Muscle of arm (tissue), 12 donors: ENCODE measurements around the gene LRRC9. TPM values are rescaled to one million over a fixed set of nuclear protein-coding genes. Genes with fewer than 3 reads are reported as not detected.
"Not testable (repeated sequence)": the region's sequence is repeated elsewhere in the genome, so short reads cannot be mapped to it uniquely, and the experiment has no call there.

ENCODE experiments used
- DNase-seq: peaks from one replicate; pipeline ENCODE4 v3.0.0-alpha.2; 2013
- polyA plus RNA-seq, 12 donors: library from polyadenylated mRNA; unstranded; fragments of 120-200 nt; gene quantifications; one replicate each; pipeline ENCODE4 v1.2.1, GENCODE V29; 2013; ENCODE audit not compliant: insufficient read length in 12 of 12

LRRC9 gene
- polyA plus RNA-seq, 12 donors = 0.13 to 0.82 (median 0.31) TPM; not detected in 3

GRCh38 chr14:59952141-59952540, 32.2 kb downstream of the LRRC9 start:
- DNase-seq = not testable (repeated sequence)

- not testable (repeated sequence) for DNase-seq
These were observed 37.9 kb downstream of the LRRC9 start for GRCh38 chr14:59957890-59958289.

GRCh38 chr14:59959668-59960067, 39.7 kb downstream of the LRRC9 start:
- no peak for DNase-seq

DNA sequence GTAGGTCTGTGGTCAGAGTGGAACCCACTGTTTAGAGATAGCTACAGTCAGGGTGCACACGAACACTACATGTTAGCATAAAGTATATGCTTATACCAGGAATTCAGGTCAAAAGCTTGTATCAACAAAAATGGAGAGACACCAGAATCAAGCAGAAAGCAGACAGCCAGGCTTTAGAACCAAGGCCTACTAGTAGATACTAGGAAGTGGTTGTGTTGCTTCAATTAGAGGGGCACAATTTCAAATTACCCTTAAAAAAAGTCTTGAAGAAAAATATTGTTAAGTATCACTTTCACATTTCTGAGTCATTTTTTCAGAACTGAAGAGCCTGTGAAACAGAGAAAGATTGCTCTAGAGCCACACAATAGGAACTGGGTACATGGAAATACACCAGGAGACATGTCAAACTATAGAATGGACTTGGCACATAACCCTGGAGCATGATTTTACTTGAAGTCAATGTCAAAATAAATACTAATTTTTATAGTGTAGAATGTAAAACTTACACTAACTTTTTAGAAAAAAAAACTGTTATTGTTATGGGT, 41.6 kb downstream of the LRRC9 start:
- DNase-seq = no peak

- DNase-seq = peak; percentile 1
These were observed 44.5 kb downstream of the LRRC9 start for GRCh38 chr14:59964251-59965007.

GRCh38 chr14:59969319-59969718, 49.4 kb downstream of the LRRC9 start:
- no peak for DNase-seq

- DNase-seq = no peak
These were observed 61.6 kb downstream of the LRRC9 start for GRCh38 chr14:59981564-59981963.

DNA sequence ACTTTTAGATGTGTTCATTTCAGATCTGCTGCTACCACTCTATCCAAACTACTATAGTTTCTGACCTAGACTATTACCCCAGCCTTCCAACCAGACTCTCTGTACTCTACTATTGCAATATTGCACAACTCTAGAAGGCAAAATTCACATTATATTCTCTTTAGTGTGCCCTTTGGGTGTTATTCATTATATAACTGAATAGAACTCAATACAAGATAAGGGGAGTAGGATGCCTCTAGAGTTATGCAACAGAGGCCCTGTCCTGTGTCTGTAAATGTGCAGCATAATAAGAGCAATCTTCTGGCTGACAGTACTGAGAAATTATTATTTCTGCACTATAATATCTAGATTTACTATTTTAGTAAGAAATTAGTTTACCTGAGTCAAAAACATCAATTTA, 63.1 kb downstream of the LRRC9 start:
- DNase-seq = no peak

DNA sequence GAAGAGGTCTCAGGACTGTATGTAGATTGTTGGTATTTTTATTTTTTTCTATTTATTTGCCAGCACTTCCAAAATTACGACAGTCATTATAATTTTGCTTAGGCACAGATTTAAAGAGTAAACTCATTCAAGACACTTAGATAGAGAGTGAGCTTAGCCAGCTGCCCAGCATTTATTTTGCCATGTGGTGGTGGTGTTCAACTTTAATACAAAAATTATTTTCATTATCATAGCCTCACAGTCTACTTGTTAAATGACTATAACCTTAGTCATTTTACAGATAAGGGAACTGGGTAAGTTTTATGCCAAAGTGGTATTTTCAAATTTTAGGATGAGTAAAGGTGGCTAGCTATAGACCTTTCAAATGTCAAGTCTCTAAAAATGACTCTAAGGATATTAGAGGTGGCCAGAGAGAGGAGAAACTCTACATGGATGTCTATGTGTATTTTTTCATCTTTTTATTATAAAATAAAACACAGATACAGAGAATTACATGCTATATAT, 66.7 kb downstream of the LRRC9 start:
- DNase-seq = no peak

DNA sequence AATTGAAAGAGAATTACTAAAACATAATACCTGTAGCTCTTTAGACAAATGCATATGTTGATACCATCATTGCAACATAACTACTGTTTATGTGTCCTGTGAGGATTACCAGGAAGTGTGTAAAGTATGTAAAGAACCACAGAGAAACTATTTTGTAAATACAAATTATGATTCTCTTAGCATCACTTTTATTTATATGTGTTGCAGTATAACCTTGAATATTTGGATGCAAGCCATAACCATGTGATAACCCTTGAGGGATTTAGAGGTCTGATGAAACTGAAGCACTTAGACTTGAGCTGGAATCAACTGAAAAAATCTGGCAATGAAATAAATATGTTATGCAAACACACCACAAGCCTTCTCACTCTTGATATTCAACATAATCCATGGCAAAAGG, 77.5 kb downstream of the LRRC9 start:
- peak; percentile 41 for DNase-seq

GRCh38 chr14:59997966-59998365, 78.0 kb downstream of the LRRC9 start:
- DNase-seq = no peak

GRCh38 chr14:59998564-59998963, 78.6 kb downstream of the LRRC9 start:
- DNase-seq = peak; percentile 25

- peak; percentile 76 for DNase-seq
These were observed 83.0 kb downstream of the LRRC9 start for GRCh38 chr14:60002819-60003492.

GRCh38 chr14:60003991-60004390, 84.0 kb downstream of the LRRC9 start:
- DNase-seq = no peak

DNA sequence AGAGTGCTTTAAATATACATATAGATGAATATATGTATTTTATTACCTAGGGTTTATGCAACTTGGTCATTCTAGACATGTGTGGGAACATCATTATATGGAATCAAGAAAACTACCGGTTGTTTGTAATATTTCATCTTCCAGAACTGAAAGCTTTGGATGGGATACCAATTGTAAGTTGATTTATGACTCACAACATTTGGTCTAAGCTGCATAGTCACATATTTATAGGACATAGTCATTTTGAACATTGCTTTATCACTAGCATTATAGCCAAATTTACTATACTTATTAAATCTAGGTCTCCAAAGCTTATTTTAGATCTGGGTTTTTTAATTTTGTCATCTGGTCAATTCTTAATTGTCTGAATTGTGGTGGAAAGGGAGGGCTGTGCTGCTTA, 88.1 kb downstream of the LRRC9 start:
- no peak for DNase-seq

DNA sequence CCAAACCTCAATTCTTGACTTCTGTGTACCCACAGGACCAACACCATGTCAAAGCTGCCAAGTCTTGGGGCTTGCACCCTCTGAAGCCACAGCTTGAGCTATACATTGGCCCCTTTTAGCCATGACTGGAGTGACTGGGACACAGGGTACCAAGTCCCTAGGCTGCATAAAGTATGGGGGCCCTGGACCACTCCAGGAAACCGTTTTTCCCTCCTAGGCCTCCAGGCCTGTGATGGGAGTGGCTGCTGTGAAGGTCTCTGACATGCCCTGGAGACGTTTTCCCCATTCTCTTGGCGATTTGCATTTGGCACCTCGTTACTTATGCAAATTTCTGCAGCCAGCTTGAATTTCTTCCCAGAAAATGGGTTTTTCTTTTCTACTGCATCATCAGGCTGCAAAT, 90.3 kb downstream of the LRRC9 start:
- not testable (repeated sequence) for DNase-seq

DNA sequence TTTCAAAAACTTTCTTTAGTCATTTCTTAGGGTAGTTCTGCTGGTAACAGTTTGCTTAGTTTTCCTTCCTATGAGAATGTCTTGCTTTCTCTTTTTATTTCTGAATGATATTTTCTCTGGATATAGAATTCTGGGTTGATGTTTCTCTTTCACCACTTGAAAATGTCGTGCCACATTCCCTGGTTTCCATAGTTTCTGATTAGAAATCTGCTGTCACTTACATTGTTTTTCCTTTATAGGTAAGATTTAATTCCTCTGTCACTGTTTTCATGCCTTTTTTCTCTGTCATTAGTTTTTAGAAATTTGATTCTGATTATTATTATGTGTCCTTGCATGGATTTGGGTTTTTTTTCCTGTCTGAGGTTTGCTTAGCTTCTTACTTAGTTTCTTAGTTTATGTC, 94.5 kb downstream of the LRRC9 start:
- DNase-seq = no peak

- no peak for DNase-seq
These were observed 101.7 kb downstream of the LRRC9 start for GRCh38 chr14:60021619-60022018.

DNA sequence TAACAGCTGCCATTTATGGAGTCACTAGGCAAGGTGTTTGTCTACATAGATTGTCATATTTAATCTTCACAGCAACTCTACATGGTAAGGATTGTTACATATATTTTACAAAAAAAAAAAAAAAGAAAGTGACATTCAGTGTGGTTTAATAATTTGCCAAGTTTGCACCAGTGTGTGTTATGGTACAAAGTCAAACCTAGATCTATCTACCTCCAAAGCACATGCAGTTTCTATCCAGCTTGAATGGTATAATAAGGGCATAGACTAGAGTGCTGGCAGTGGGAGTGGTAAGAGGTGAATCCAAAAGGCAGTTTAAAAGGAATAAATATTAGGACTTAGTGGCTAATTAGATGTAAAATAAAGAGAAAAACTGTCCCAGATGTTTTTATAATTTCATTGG, 105.6 kb downstream of the LRRC9 start:
- DNase-seq = no peak

DNA sequence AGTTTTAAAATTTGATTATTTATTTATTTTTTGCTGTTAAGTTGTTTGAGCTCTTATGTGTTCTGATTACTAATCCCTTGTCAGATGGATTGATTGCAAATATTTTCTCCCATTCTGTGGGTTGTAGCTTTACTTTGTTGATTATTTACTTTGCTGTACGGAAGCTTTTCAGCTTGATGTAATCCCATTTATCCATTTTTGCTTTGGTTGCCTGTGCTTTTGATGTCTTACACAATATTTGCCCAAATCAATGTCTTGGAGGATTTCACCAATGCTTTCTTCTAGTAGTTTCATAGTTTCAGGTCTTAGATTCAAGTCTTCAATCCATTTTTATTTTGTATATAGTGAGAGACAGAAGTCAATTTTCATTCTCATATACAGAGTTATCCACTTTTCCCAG, 115.2 kb downstream of the LRRC9 start:
- DNase-seq = no peak

DNA sequence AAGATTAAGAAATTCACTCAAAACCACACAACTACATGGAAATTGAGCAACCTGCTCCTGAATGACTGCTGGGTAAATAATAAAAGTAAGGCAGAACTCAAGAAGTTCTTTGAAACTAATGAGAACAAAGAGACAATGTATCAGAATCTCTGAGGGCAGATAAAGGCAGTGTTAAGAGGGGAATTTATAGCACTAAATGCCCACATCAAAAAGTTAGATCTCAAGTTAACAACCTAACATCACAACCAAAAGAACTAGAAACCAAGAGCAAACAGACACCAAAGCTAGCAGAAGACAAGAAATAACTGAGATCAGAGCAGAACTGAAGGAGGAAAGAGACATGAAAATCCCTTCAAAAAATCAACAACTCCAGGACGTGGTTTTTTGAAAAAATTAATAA, 128.0 kb downstream of the LRRC9 start:
- not testable (repeated sequence) for DNase-seq

- DNase-seq = peak; percentile 79
These were observed 131.8 kb downstream of the LRRC9 start for GRCh38 chr14:60051721-60052221.

DNA sequence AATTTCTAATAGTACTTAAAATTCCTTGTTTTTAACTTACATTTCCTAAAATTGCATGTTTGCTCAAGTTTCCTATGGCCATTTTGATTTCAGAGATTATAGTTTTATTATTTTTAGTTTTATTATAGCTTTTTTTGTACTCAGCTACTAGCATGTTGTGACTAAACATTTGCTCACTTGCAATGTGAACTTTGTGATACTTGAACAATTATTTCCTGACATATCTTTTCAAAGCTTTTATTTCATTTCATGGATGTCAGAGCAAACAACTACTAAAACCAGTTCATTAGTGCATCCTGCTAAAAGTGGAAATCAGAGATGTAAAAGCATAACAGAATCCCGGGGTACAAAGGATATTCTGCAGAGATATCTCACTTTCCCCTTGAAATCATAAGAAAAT, 138.1 kb downstream of the LRRC9 start:
- no peak for DNase-seq
